Neural cell (in vitro differentiated cells): Measurements from ENCODE around the gene ENTPD3.

Experiments used
- EP300 ChIP-seq: fragments of 450-650 bp; conservative IDR thresholded peaks from 2 replicates; pipeline ENCODE4 v1.6.1; 2014; ENCODE audit warnings: antibody characterized with exemption, mild to moderate bottlenecking, moderate library complexity; ENCODE audit not compliant: poor library complexity, severe bottlenecking
- EZH2 ChIP-seq: fragments of 200-600, 300-800 bp; shearing (Covaris generic), sonication (generic); IDR thresholded peaks from 2 replicates; pipeline ENCODE4 v1.6.1; 2014; ENCODE audit warnings: antibody characterized with exemption, low read length, borderline replicate concordance, mild to moderate bottlenecking; ENCODE audit not compliant: insufficient read depth, poor library complexity, severe bottlenecking
- MXI1 ChIP-seq: fragments of 450-650 bp; conservative IDR thresholded peaks from 2 replicates; pipeline ENCODE4 v1.6.1; 2014; ENCODE audit warnings: antibody characterized with exemption, mild to moderate bottlenecking; ENCODE audit not compliant: poor library complexity, severe bottlenecking
- POLR2AphosphoS5 ChIP-seq: IDR thresholded peaks from 2 replicates; pipeline ENCODE4 v1.6.1; 2012
- RAD21 ChIP-seq: fragments of 450-650 bp; conservative IDR thresholded peaks from 2 replicates; pipeline ENCODE4 v1.6.1; 2014; ENCODE audit warnings: antibody characterized with exemption, mild to moderate bottlenecking, moderate library complexity
- SMC3 ChIP-seq: fragments of 450-650 bp; conservative IDR thresholded peaks from 2 replicates; pipeline ENCODE4 v1.6.1; 2014; ENCODE audit warnings: antibody characterized with exemption, mild to moderate bottlenecking, moderate library complexity; ENCODE audit not compliant: poor library complexity
- TAF1 ChIP-seq: IDR thresholded peaks from 2 replicates; pipeline ENCODE4 v1.6.1; 2012; ENCODE audit warnings: low read depth
- TF ChIP-seq, protein P1 (sequence below): fragments of 450-650 bp; IDR thresholded peaks from 2 replicates; pipeline ENCODE4 v1.5.1; 2014; ENCODE audit warnings: antibody characterized with exemption, mild to moderate bottlenecking, moderate library complexity; ENCODE audit not compliant: poor library complexity, severe bottlenecking
- TF ChIP-seq, protein P2 (sequence below): IDR thresholded peaks from 2 replicates; pipeline ENCODE4 v1.6.1; 2012; ENCODE audit warnings: borderline replicate concordance

DNA sequence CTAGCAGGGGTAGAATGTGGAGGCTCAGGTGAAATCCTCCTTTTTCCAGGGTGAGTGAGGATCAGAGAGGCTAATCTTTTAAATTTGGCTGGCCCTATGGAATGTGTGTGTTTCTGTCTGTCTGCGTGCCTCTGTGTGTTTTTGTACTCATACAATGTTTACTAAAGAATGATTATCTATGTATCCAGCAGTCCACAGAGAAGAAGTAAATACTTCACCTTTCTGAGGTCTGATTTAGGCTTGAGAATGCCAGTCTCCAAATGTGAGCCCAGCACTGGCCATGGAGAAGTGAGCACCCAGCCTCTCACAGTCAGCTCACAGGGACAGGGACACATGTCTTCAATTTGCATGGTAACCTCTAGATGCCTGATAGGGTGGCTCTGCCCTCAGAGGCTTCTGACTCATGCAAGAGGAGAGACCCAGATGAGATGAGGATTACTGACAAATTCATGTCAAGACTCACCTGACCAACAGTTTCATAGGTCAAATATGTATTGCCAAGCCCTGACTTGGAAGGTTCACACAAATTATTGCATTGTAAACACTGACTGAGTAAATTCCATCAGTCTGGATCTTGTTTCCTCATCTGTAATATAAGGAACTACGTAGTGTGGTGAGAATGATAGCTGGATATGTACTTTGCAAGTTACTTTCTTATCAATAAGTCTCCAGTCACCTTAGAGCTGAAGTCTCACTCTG lies 31.0 kb downstream of the ENTPD3 start:
- TF ChIP-seq, protein P1, sequence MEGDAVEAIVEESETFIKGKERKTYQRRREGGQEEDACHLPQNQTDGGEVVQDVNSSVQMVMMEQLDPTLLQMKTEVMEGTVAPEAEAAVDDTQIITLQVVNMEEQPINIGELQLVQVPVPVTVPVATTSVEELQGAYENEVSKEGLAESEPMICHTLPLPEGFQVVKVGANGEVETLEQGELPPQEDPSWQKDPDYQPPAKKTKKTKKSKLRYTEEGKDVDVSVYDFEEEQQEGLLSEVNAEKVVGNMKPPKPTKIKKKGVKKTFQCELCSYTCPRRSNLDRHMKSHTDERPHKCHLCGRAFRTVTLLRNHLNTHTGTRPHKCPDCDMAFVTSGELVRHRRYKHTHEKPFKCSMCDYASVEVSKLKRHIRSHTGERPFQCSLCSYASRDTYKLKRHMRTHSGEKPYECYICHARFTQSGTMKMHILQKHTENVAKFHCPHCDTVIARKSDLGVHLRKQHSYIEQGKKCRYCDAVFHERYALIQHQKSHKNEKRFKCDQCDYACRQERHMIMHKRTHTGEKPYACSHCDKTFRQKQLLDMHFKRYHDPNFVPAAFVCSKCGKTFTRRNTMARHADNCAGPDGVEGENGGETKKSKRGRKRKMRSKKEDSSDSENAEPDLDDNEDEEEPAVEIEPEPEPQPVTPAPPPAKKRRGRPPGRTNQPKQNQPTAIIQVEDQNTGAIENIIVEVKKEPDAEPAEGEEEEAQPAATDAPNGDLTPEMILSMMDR, result no peak
- TF ChIP-seq EZH2 (no peak), POLR2AphosphoS5 (no peak), TAF1 (no peak), SMC3 (no peak), EP300 (no peak), MXI1 (no peak), RAD21 (no peak)
- TF ChIP-seq, protein P2, sequence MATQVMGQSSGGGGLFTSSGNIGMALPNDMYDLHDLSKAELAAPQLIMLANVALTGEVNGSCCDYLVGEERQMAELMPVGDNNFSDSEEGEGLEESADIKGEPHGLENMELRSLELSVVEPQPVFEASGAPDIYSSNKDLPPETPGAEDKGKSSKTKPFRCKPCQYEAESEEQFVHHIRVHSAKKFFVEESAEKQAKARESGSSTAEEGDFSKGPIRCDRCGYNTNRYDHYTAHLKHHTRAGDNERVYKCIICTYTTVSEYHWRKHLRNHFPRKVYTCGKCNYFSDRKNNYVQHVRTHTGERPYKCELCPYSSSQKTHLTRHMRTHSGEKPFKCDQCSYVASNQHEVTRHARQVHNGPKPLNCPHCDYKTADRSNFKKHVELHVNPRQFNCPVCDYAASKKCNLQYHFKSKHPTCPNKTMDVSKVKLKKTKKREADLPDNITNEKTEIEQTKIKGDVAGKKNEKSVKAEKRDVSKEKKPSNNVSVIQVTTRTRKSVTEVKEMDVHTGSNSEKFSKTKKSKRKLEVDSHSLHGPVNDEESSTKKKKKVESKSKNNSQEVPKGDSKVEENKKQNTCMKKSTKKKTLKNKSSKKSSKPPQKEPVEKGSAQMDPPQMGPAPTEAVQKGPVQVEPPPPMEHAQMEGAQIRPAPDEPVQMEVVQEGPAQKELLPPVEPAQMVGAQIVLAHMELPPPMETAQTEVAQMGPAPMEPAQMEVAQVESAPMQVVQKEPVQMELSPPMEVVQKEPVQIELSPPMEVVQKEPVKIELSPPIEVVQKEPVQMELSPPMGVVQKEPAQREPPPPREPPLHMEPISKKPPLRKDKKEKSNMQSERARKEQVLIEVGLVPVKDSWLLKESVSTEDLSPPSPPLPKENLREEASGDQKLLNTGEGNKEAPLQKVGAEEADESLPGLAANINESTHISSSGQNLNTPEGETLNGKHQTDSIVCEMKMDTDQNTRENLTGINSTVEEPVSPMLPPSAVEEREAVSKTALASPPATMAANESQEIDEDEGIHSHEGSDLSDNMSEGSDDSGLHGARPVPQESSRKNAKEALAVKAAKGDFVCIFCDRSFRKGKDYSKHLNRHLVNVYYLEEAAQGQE, result no peak
